Skeletal muscle satellite cell (primary cell): ENCODE data around the gene RTN4RL2.

Experiments
- H3K27me3 ChIP-seq: 2 replicates; pipeline ENCODE4 v1.7.0; 2013; ENCODE audit warnings: low read length; ENCODE audit not compliant: control insufficient read depth, insufficient read depth
- H3K36me3 ChIP-seq: 2 replicates; pipeline ENCODE4 v1.7.0; 2013; ENCODE audit warnings: mild to moderate bottlenecking, control low read depth, low read length; ENCODE audit not compliant: insufficient read depth
- H3K4me1 ChIP-seq: 2 replicates; pipeline ENCODE4 v1.7.0; 2013; ENCODE audit warnings: low read length; ENCODE audit not compliant: control insufficient read depth, insufficient read depth
- H3K4me2 ChIP-seq: 2 replicates; pipeline ENCODE4 v1.7.0; 2013; ENCODE audit warnings: mild to moderate bottlenecking, low read length
- H3K4me3 ChIP-seq: 2 replicates; pipeline ENCODE4 v1.7.0; 2013; ENCODE audit warnings: low read length
- H3K9ac ChIP-seq: 2 replicates; pipeline ENCODE4 v1.7.0; 2013; ENCODE audit warnings: mild to moderate bottlenecking, low read depth, low read length, moderate library complexity
- H3K9me3 ChIP-seq: replicated peaks from 2 replicates; pipeline ENCODE4 v1.7.0; 2013; ENCODE audit warnings: mild to moderate bottlenecking, control low read depth, low read length

Gene RTN4RL2

DNA sequence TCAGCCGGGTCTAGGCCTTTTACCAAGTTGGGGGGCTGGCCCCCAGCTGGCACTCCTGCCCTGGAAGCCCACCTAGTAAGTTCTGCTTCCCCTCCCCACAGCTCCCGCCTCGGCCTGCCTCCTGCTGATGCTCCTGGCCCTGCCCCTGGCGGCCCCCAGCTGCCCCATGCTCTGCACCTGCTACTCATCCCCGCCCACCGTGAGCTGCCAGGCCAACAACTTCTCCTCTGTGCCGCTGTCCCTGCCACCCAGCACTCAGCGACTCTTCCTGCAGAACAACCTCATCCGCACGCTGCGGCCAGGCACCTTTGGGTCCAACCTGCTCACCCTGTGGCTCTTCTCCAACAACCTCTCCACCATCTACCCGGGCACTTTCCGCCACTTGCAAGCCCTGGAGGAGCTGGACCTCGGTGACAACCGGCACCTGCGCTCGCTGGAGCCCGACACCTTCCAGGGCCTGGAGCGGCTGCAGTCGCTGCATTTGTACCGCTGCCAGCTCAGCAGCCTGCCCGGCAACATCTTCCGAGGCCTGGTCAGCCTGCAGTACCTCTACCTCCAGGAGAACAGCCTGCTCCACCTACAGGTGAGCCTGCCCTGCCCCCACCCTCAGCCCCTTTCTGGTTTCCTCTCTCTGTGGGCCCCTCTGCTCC, 7.3 kb downstream of the RTN4RL2 start:
- H3K27me3 ChIP-seq = peaks cover 52% of the 10 kb centered on the region
- no peak overlapping the region for H3K4me3 ChIP-seq
- H3K9ac ChIP-seq = no peak overlapping the region
- H3K4me1 ChIP-seq = no peaks in the 10 kb centered on the region
- H3K9me3 ChIP-seq = no peaks in the 10 kb centered on the region
- H3K36me3 ChIP-seq = no peaks in the 10 kb centered on the region
- no peak overlapping the region for H3K4me2 ChIP-seq

DNA sequence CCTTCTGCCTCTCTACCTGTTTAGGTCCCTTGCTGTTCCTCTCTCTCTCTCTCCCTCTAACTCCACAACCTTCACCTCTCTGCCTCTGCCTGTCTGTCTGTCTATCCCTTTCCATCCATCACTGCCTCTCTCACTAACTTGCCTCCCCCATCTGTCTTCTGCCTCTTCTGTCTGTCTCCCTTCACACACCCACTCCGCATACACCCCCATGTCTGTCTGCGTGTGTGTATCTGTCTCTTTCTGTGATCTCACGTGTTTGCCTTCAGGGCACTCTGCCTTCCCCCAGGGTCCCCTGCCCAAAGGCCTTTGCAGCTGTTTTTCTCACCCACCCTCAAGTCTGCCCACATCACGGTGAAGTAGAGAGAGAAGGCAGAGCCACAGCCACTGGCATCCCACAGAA, 7.9 kb downstream of the RTN4RL2 start:
- H3K4me1 ChIP-seq = no peaks in the 10 kb centered on the region
- no peaks in the 10 kb centered on the region for H3K36me3 ChIP-seq
- H3K4me3 ChIP-seq = no peak overlapping the region
- no peak overlapping the region for H3K4me2 ChIP-seq
- H3K27me3 ChIP-seq = peaks cover 46% of the 10 kb centered on the region
- H3K9me3 ChIP-seq = no peaks in the 10 kb centered on the region
- no peak overlapping the region for H3K9ac ChIP-seq

DNA sequence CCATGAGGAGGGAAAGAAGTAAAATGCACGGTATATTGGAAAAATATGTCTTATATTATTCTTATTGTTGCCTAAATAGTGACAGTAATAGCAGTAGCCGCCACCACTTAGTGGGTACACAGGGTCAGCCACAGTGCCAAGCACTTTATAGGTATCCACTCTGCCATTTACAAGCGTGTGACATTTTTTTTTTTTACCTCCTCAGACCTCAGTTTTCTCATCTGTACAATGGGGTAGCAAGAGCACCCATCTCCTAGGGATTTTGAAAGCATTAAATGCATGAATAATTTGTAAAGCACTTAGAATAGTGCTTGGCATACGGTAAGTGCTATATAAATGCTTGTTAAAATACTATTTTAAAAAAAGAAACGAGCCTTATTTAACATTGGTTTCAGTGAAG, 8.9 kb downstream of the RTN4RL2 start:
- H3K27me3 ChIP-seq = peaks cover 39% of the 10 kb centered on the region
- no peak overlapping the region for H3K4me3 ChIP-seq
- no peaks in the 10 kb centered on the region for H3K4me1 ChIP-seq
- no peak overlapping the region for H3K4me2 ChIP-seq
- H3K9me3 ChIP-seq = no peaks in the 10 kb centered on the region
- H3K9ac ChIP-seq = no peak overlapping the region
- no peaks in the 10 kb centered on the region for H3K36me3 ChIP-seq

DNA sequence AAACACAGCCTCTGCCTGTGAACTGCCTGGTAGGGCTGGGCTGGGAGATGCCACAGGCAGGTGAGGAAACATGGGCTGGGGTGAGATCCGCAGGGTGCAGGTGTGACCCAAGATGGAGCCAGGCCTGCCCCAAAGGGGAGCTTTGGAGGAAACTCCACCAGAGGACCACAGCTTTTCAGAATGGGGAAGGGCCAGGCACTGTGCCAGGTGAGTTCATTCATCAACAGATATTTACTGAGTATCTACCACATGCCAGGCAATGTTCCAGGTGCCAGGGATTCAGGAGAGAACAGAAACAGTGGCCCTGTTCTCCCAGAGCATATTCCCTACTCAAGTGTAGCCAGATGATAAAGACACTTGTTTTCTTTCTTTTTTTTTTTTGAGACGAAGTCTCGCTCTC, 11.2 kb downstream of the RTN4RL2 start:
- no peak overlapping the region for H3K4me3 ChIP-seq

DNA sequence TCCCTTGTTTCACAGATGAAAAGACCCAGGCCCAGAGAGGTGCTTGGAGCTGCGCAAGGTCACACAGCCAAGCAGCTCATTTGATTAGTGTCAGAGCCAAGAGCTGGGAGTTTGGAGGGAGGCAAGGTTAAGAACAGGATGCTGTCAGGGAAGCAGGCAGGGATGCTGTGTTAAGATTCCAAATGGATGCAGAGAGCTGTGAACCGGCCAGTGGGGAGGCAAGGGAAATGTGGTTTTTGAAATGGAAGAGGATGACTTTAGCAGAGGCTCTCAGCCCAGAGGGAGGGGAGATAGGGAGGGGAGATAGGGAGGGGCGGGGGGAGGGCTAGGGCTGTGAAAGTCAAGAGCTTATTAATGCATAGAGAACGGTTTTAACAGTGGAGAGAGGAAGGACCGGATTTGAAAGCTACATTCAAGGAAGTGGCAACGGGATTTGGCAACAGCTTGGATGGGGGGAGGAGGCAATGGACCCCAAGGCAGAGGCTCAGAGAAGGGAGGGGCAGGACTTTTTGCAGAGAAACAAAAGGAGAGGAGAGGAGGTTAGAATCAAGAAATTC, 13.0 kb downstream of the RTN4RL2 start:
- Histone ChIP-seq H3K4me3 (no peak overlapping the region), H3K36me3 (no peaks in the 10 kb centered on the region), H3K9ac (no peak overlapping the region), H3K9me3 (no peaks in the 10 kb centered on the region), H3K4me1 (peaks cover 10% of the 10 kb centered on the region), H3K27me3 (peaks cover 56% of the 10 kb centered on the region), H3K4me2 (no peak overlapping the region)

More for the DNA sequence above, 11.2 kb downstream of the RTN4RL2 start:
- H3K4me2 ChIP-seq = no peak overlapping the region
- no peak overlapping the region for H3K9ac ChIP-seq
- no peaks in the 10 kb centered on the region for H3K36me3 ChIP-seq
- H3K9me3 ChIP-seq = no peaks in the 10 kb centered on the region
- H3K4me1 ChIP-seq = peaks cover 7% of the 10 kb centered on the region
- H3K27me3 ChIP-seq = peaks cover 48% of the 10 kb centered on the region

DNA sequence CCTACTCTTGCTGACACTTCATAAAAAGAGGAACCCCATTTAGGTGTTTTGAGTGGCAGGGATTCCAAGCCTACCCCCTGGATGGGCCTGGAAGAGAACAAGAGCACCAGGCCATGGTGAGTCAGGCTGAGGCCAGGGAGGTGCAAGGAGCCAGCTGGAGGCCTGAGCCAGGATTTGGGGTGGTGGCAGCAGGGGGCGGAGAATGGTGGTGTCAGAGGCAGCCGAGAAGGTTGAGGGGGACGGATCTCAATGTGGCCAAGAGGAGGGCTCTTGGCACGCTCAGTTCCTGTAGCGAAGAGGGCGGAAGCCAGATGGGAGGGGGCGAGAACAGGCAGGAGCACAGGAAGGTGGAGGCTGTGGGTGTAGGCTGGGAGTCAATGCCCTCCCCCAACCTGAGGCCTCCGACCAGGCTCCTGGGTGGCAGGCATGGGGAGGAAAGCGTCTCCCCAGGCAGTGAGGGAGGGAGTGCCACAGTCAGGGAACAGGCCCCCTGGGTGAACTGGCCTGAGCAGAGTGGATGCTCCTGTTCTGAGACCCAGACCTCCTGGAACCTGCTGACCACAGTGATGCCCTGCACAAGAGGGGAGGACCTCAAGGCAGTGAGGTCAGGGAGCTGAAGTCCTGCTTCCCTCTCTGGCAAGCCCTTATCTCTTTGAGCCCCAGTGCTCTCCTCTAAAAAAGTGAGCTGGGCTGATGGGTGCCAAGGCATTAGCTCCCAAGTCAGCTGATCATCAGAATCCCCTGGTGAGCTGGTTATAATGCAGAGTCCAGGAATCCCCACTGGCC, 13.9 kb downstream of the RTN4RL2 start:
- Histone ChIP-seq H3K4me2 (no peak overlapping the region), H3K4me3 (no peak overlapping the region), H3K9ac (no peak overlapping the region), H3K36me3 (no peaks in the 10 kb centered on the region), H3K9me3 (no peaks in the 10 kb centered on the region), H3K27me3 (peaks cover 53% of the 10 kb centered on the region), H3K4me1 (peaks cover 10% of the 10 kb centered on the region)

DNA sequence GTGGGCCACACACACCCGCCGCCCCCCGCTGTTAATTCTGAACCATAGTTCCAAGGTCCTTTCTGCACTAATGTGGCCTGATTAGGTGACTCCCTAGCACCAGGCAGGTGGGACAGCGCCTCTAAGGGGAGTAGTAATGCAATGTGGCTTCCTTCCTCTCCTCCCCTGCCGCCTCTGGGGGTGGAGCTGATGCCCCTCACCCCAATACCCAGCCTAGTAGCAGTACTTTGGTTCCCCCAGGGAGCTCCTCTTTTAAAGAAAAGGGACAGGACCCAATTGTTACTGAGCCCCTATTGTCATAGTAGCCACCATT, 14.4 kb downstream of the RTN4RL2 start:
- H3K4me2 ChIP-seq = no peak overlapping the region
- H3K27me3 ChIP-seq = peaks cover 49% of the 10 kb centered on the region
- H3K9me3 ChIP-seq = no peaks in the 10 kb centered on the region
- H3K4me1 ChIP-seq = peaks cover 10% of the 10 kb centered on the region
- no peaks in the 10 kb centered on the region for H3K36me3 ChIP-seq
- H3K9ac ChIP-seq = no peak overlapping the region
- H3K4me3 ChIP-seq = no peak overlapping the region

DNA sequence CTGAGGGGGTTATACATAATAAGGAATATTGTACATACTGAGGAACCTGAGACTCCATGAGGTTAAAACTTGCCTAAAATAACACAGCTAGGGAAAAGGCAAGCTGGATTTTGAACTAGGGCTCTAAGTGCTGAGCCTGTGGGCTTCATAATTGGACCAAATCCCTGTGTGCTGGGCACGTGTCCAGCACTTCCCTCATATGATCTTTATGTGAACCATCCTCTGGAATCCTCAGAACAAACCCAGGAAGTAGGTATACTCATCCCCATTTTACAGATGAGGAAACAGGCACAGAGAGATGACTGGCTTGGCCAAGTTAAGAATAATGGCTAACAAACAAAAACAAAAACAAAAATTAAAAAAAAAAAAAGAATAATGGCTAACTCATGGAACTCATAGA, 14.9 kb downstream of the RTN4RL2 start:
- no peak overlapping the region for H3K4me3 ChIP-seq

DNA sequence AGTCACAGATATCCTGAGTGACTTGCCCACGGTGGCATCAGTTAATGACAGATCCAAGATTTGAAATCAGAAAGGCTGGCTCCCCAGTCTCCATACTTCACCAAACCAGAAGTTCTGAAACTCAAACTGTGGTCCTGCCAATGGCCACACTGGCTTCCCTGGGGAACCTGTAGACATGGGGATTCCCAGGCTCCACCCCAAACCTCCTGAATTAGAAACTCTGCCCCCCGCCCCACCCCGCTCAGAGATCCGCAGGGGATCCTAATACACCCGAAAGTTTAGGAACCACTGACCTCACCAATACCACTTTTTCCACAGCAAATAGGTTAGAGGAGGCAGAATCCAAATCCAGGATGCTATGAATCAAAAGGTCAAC, 15.3 kb downstream of the RTN4RL2 start:
- no peak overlapping the region for H3K9ac ChIP-seq

More for the DNA sequence above, 14.9 kb downstream of the RTN4RL2 start:
- peaks cover 10% of the 10 kb centered on the region for H3K4me1 ChIP-seq
- no peak overlapping the region for H3K9ac ChIP-seq
- no peaks in the 10 kb centered on the region for H3K36me3 ChIP-seq
- no peak overlapping the region for H3K4me2 ChIP-seq
- H3K27me3 ChIP-seq = peaks cover 46% of the 10 kb centered on the region
- no peaks in the 10 kb centered on the region for H3K9me3 ChIP-seq

DNA sequence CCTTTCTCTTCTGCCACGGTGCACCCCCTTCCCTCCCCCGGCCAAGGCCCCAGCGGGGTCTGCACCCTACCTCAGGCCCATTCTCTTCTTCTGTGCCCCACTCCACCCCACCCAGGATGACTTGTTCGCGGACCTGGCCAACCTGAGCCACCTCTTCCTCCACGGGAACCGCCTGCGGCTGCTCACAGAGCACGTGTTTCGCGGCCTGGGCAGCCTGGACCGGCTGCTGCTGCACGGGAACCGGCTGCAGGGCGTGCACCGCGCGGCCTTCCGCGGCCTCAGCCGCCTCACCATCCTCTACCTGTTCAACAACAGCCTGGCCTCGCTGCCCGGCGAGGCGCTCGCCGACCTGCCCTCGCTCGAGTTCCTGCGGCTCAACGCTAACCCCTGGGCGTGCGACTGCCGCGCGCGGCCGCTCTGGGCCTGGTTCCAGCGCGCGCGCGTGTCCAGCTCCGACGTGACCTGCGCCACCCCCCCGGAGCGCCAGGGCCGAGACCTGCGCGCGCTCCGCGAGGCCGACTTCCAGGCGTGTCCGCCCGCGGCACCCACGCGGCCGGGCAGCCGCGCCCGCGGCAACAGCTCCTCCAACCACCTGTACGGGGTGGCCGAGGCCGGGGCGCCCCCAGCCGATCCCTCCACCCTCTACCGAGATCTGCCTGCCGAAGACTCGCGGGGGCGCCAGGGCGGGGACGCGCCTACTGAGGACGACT, 15.9 kb downstream of the RTN4RL2 start:
- Histone ChIP-seq H3K4me1 (peaks cover 10% of the 10 kb centered on the region), H3K27me3 (peaks cover 51% of the 10 kb centered on the region), H3K9me3 (no peaks in the 10 kb centered on the region), H3K9ac (peak overlapping the region; percentile 48), H3K36me3 (no peaks in the 10 kb centered on the region), H3K4me3 (peak overlapping the region; percentile 62), H3K4me2 (peak overlapping the region; percentile 85)

More for the DNA sequence above, 15.3 kb downstream of the RTN4RL2 start:
- H3K4me1 ChIP-seq = peaks cover 10% of the 10 kb centered on the region
- H3K27me3 ChIP-seq = peaks cover 47% of the 10 kb centered on the region
- peak overlapping the region; percentile 85 for H3K4me2 ChIP-seq
- no peaks in the 10 kb centered on the region for H3K9me3 ChIP-seq
- H3K4me3 ChIP-seq = no peak overlapping the region
- no peaks in the 10 kb centered on the region for H3K36me3 ChIP-seq

DNA sequence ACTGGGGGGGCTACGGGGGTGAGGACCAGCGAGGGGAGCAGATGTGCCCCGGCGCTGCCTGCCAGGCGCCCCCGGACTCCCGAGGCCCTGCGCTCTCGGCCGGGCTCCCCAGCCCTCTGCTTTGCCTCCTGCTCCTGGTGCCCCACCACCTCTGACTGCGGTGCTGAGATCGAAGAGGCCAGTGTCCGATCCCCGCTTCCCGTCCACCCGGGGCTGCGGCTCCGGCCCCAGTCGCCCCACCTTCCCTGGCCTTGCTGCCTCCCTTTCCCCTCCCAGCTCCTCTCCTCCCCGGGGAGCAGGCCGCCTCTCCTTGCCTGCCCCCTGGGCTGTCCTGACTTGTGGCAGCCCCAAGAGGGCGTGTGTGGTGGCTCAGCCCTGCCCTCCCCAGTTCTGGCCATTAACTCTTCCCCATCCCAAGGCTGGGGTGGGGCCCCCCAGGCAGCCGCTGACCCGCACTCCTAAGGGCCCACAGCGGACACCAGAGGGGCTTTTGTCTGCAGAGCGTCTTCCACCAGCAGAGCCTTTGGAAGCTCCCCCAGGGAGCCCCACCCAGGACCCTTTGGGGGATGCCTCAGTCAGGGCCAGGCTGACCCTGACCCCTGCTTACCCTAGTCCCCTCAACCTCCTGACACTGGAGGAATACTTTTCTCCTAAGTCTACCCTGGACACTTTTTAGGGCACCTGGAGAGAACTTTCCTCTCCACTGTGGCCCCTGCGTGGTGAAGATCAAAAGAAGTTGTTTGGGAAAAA, 16.6 kb downstream of the RTN4RL2 start:
- peak overlapping the region; percentile 85 for H3K4me2 ChIP-seq
- peak overlapping the region; percentile 62 for H3K4me3 ChIP-seq
- no peaks in the 10 kb centered on the region for H3K9me3 ChIP-seq
- no peaks in the 10 kb centered on the region for H3K36me3 ChIP-seq
- peaks cover 57% of the 10 kb centered on the region for H3K27me3 ChIP-seq
- H3K9ac ChIP-seq = peak overlapping the region; percentile 48
- H3K4me1 ChIP-seq = peaks cover 10% of the 10 kb centered on the region
